PFSK-1 (cell line): ENCODE results near the gene TTC13. TPM values are rescaled to one million over a fixed set of nuclear protein-coding genes. Genes with fewer than 3 reads are reported as not detected.
A peak's percentile ranks its signal among the peaks of the same experiment; 100 is the strongest.

Experiments
- FOXP2 ChIP-seq: optimal IDR thresholded peaks from 2 replicates; pipeline ENCODE3; 2011; ENCODE audit warnings: borderline replicate concordance, control low read depth, inconsistent platforms; ENCODE audit not compliant: insufficient read depth; ENCODE audit errors: extremely low read length, extremely low read depth
- POLR2AphosphoS5 ChIP-seq: IDR thresholded peaks from 2 replicates; pipeline ENCODE4 v1.6.1; 2012; ENCODE audit warnings: low read depth, mild to moderate bottlenecking, control low read depth, low read length, moderate library complexity
- SIN3A ChIP-seq: IDR thresholded peaks from 2 replicates; pipeline ENCODE4 v1.6.1; 2012; ENCODE audit warnings: mild to moderate bottlenecking, low read length, moderate library complexity, borderline replicate concordance; ENCODE audit not compliant: insufficient read depth
- TAF1 ChIP-seq: IDR thresholded peaks from 2 replicates; pipeline ENCODE4 v1.6.1; 2012; ENCODE audit warnings: low read length, control low read depth, borderline replicate concordance; ENCODE audit not compliant: insufficient read depth
- polyA plus RNA-seq: library from polyadenylated mRNA; unstranded; fragments of >200 nt; gene quantifications from one replicate; pipeline ENCODE4 v1.2.1, GENCODE V29; 2012; ENCODE audit warnings: low read depth, missing spikeins; ENCODE audit not compliant: insufficient read length
- TF ChIP-seq, protein P1 (sequence below), 2 experiments: IDR thresholded peaks; 2 replicates each; pipeline versions ENCODE4 v1.6.1 to v1.8.0; 2011 to 2012; ENCODE audit warnings: low read depth in 2 of 2, low read length in 2 of 2, control low read depth in 1 of 2, inconsistent platforms in 1 of 2, mild to moderate bottlenecking in 1 of 2, moderate library complexity in 1 of 2; ENCODE audit not compliant: insufficient read depth in 1 of 2

The TTC13 gene, protein sequence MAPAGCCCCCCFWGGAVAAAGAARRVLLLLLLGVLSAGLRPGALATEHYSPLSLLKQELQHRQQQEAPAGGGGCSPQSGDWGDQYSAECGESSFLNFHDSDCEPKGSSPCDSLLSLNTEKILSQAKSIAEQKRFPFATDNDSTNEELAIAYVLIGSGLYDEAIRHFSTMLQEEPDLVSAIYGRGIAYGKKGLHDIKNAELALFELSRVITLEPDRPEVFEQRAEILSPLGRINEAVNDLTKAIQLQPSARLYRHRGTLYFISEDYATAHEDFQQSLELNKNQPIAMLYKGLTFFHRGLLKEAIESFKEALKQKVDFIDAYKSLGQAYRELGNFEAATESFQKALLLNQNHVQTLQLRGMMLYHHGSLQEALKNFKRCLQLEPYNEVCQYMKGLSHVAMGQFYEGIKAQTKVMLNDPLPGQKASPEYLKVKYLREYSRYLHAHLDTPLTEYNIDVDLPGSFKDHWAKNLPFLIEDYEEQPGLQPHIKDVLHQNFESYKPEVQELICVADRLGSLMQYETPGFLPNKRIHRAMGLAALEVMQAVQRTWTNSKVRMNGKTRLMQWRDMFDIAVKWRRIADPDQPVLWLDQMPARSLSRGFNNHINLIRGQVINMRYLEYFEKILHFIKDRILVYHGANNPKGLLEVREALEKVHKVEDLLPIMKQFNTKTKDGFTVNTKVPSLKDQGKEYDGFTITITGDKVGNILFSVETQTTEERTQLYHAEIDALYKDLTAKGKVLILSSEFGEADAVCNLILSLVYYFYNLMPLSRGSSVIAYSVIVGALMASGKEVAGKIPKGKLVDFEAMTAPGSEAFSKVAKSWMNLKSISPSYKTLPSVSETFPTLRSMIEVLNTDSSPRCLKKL
- polyA plus RNA-seq = 5.8 TPM

DNA sequence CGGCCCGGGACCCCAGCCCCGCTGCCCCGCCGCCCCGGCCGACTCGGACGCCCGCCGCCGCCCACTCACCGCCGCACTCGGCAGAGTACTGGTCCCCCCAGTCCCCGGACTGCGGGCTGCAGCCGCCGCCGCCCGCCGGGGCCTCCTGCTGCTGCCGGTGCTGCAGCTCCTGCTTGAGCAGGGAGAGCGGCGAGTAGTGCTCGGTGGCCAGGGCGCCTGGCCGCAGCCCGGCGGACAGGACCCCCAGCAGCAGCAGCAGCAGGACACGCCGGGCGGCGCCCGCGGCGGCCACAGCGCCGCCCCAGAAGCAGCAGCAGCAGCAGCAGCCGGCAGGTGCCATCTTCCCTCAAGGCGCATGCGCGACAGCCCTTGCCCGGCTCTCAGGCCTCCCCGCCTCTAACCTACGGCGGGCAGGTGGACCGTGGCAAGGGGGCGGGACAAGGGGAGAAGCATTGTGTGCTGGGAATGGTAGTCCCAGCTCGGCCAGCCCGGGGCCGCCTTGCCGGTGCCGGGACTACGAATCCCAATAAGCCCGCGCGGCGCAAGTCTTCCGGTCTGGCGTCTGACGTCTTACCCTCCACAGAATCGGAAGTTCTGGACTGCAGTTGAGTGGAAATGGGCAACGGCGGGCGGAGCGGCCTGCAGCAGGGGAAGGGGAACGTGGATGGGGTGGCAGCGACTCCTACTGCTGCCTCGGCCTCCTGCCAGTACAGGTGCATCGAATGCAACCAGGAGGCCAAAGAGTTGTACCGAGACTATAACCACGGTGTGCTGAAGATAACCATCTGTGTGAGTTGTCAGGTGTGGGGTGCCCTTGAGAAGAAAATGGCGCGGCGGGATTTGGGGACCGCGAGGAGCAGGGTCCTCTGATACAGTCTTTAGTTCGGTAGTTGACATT is at the start of gene TTC13, which contains the start of gene ARV1:
TTC13 (minus strand) TSS at position 371 of the 898 bp plus-strand sequence; CDS start at position 340, 31 bp downstream.
ARV1 (plus strand) TSS at position 604 of the 898 bp plus-strand sequence; CDS start at position 616, 12 bp downstream.
- TF ChIP-seq SIN3A = no peak
- TF ChIP-seq FOXP2 = no peak
- peak; percentile 88; the same call in 1 of the 2 replicates for TF ChIP-seq TAF1
- TF ChIP-seq POLR2AphosphoS5 = peak; percentile 74

DNA sequence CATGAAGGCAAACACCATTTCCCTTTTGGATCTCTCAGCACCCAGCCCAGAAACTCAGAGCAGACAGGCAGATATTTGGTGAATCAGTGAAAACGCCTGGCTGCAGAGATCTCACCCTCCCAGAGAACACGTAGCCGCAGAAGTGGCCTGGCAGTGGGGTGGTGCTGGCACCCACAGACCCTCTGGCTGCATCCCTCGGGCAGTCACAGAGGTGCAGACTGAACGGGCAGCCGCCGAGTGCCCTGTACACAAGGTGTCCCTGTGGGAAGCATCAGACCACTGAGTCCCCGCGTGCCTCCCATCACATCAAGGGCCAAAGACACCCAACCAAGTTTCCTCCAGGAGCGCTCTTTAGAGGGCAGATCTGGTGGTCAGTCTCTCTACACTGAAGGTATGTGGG is 49.3 kb upstream of the TTC13 start:
- TF ChIP-seq TAF1 = no peak
- no peak for TF ChIP-seq FOXP2
- no peak for TF ChIP-seq SIN3A
- TF ChIP-seq, protein P1, sequence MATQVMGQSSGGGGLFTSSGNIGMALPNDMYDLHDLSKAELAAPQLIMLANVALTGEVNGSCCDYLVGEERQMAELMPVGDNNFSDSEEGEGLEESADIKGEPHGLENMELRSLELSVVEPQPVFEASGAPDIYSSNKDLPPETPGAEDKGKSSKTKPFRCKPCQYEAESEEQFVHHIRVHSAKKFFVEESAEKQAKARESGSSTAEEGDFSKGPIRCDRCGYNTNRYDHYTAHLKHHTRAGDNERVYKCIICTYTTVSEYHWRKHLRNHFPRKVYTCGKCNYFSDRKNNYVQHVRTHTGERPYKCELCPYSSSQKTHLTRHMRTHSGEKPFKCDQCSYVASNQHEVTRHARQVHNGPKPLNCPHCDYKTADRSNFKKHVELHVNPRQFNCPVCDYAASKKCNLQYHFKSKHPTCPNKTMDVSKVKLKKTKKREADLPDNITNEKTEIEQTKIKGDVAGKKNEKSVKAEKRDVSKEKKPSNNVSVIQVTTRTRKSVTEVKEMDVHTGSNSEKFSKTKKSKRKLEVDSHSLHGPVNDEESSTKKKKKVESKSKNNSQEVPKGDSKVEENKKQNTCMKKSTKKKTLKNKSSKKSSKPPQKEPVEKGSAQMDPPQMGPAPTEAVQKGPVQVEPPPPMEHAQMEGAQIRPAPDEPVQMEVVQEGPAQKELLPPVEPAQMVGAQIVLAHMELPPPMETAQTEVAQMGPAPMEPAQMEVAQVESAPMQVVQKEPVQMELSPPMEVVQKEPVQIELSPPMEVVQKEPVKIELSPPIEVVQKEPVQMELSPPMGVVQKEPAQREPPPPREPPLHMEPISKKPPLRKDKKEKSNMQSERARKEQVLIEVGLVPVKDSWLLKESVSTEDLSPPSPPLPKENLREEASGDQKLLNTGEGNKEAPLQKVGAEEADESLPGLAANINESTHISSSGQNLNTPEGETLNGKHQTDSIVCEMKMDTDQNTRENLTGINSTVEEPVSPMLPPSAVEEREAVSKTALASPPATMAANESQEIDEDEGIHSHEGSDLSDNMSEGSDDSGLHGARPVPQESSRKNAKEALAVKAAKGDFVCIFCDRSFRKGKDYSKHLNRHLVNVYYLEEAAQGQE (IDR thresholded peaks at IDR 0.05; ENCODE audit: insufficient read depth in 1 of 2, low read depth in 2 of 2, low read length in 2 of 2) = no peak
- no peak for TF ChIP-seq POLR2AphosphoS5

DNA sequence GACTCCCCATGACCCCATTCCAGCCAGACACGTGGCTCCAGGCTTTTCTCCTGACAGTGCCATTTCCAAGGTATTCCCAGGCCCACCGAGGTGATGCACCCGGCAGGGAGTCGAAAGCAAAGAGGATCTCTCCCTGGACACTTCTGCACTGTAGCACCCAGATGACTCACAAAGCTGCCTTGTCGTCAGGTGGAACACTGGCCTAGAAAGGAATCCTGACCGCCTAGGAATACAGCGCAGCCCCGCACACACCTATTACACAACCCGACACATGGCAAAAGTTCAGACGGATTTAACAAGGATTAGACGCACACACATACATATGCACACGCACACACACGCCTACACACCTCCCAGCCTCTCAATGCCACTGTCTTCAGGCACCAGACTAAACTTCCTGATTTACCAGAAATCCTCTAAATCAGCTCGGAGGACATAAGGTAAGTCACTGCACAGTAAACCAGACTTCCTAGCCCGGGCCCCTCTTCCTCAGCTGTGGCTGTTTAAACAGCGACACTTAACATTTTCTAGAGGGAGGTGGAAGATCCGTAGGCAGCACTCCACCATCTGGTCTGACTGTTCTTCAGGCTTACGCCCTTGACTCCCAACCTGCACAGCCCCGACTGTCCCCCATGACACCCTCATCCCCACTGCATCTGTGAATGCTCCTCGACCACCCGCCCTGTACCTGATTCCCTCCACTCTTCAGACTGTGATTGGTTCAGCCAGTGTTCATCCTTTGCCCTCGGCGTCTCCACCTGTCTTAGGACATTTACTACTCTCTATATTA is 48.7 kb upstream of the TTC13 start:
- TF ChIP-seq FOXP2 (no peak), POLR2AphosphoS5 (no peak), SIN3A (no peak), TAF1 (no peak)
- TF ChIP-seq, protein P1 (IDR thresholded peaks at IDR 0.05; ENCODE audit: insufficient read depth in 1 of 2, low read depth in 2 of 2, low read length in 2 of 2) = no peak

DNA sequence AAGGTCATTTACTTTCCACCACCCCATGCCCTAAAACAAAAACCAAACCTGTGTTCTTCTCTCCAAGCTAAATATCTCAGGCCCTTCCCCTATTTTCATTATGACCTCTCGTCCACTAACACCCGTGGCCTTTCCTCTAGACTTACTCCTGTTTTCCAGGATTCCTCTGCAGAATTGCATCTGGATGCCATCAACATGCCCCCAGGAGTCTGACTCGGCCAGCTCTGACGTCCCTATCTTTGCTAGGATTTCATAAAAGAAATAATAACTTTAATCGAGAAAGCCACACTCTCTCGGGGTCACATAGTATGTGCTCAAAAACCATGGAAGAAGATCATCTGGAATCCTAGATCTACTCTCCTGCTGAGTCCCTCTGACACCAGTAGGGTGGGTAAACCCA is 47.9 kb upstream of the TTC13 start:
- TF ChIP-seq FOXP2 = no peak

DNA sequence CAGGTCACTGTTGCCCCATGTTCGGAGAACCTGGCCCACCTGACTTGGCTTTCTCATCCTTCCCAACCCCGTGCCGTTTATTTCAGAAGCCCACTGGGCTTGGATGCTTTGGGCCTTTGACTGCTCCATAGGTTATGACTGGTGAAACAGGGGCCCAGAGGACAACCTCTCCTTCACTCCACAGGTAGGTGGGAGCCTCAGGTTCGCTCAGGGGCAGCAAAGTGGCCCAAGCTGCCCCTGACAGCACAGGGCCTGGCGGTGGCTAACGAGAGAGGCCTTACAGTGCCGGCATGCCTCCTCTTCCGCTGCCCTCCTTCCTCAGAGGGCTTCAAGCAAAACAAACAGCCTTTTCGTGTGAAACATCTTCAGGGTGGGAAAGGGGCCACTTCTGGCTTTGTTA is 44.5 kb upstream of the TTC13 start:
- no peak for TF ChIP-seq TAF1
- TF ChIP-seq SIN3A = no peak
- no peak for TF ChIP-seq POLR2AphosphoS5
- no peak for TF ChIP-seq FOXP2
- TF ChIP-seq, protein P1 (IDR thresholded peaks at IDR 0.05; ENCODE audit: insufficient read depth in 1 of 2, low read depth in 2 of 2, low read length in 2 of 2) = no peak
